ENCODE results near the gene GRM1. TPM values are rescaled to one million over a fixed set of nuclear protein-coding genes. Genes with fewer than 3 reads are reported as not detected.

The GRM1 gene
- total RNA-seq, 1 experiment from 2014 or later = 0.02 TPM

GRCh38 chr6:146097586-146097985 lies 68.7 kb downstream of the GRM1 start:
- DNase-seq (ENCODE audit: low spot score) = no peak

GRCh38 chr6:146100776-146101175 lies 71.9 kb downstream of the GRM1 start:
- no peak for DNase-seq (ENCODE audit: low spot score)

- no peak for DNase-seq (ENCODE audit: low spot score)
These were observed 74.7 kb downstream of the GRM1 start for GRCh38 chr6:146103416-146104072.

- no peak for DNase-seq (ENCODE audit: low spot score)
These were observed 77.7 kb downstream of the GRM1 start for GRCh38 chr6:146106532-146106931.

- no peak for DNase-seq (ENCODE audit: low spot score)
These were observed 82.1 kb downstream of the GRM1 start for GRCh38 chr6:146110990-146111389.

- DNase-seq (ENCODE audit: low spot score) = no peak
These were observed 83.1 kb downstream of the GRM1 start for GRCh38 chr6:146111881-146112450.

- DNase-seq (ENCODE audit: low spot score) = no peak
These were observed 84.3 kb downstream of the GRM1 start for GRCh38 chr6:146113084-146113623.

GRCh38 chr6:146123616-146124015 lies 94.8 kb downstream of the GRM1 start:
- no peak for DNase-seq (ENCODE audit: low spot score)

GRCh38 chr6:146127447-146128215 lies 98.8 kb downstream of the GRM1 start:
- DNase-seq (ENCODE audit: low spot score) = no peak

GRCh38 chr6:146133866-146134265 lies 105.0 kb downstream of the GRM1 start:
- no peak for DNase-seq (ENCODE audit: low spot score)

GRCh38 chr6:146135167-146135566 lies 106.3 kb downstream of the GRM1 start:
- DNase-seq (ENCODE audit: low spot score) = no peak

- no peak for DNase-seq (ENCODE audit: low spot score)
These were observed 118.0 kb downstream of the GRM1 start for GRCh38 chr6:146146836-146147235.

GRCh38 chr6:146149770-146150169 lies 120.9 kb downstream of the GRM1 start:
- no peak for DNase-seq (ENCODE audit: low spot score)

GRCh38 chr6:146153040-146153758 lies 124.3 kb downstream of the GRM1 start:
- no peak for DNase-seq (ENCODE audit: low spot score)

GRCh38 chr6:146154197-146154596 lies 125.3 kb downstream of the GRM1 start:
- DNase-seq (ENCODE audit: low spot score) = no peak

GRCh38 chr6:146161664-146162063 lies 132.8 kb downstream of the GRM1 start:
- no peak for DNase-seq (ENCODE audit: low spot score)

- DNase-seq (ENCODE audit: low spot score) = no peak
These were observed 141.0 kb downstream of the GRM1 start for GRCh38 chr6:146169872-146170271.

GRCh38 chr6:146177785-146178184 lies 148.9 kb downstream of the GRM1 start:
- DNase-seq (ENCODE audit: low spot score) = no peak

GRCh38 chr6:146183831-146184230 lies 155.0 kb downstream of the GRM1 start:
- no peak for DNase-seq (ENCODE audit: low spot score)

GRCh38 chr6:146184701-146185100 lies 155.8 kb downstream of the GRM1 start:
- no peak for DNase-seq (ENCODE audit: low spot score)

GRCh38 chr6:146189131-146189530 lies 160.3 kb downstream of the GRM1 start:
- no peak for DNase-seq (ENCODE audit: low spot score)

GRCh38 chr6:146190581-146190980 lies 161.7 kb downstream of the GRM1 start:
- no peak for DNase-seq (ENCODE audit: low spot score)
